Pancreas (tissue), 10 donors: ENCODE measurements around the gene ZNF362. TPM values are rescaled to one million over a fixed set of nuclear protein-coding genes. Genes with fewer than 3 reads are reported as not detected.

Source experiments
- ATAC-seq, 4 donors: fragments of 200-7000 bp; cut with Tn5 transposase; one replicate each; pipeline versions ENCODE4 v1.8.0 to v1.9.1; 2020; ENCODE audit warnings: mild to moderate bottlenecking in 4 of 4, moderate library complexity in 4 of 4
- DNase-seq, 6 donors: peaks; one replicate each; pipeline ENCODE4 v3.0.0-alpha.2; 2020
- FAIRE-seq: peaks from 2 replicates; lab custom pipeline; 2012; peaks lifted over from hg19 to GRCh38; lab: Jason Lieb, UNC
- H3K27ac ChIP-seq, 4 donors: fragments of 200-600 bp; sonication (generic); 1 replicate in 3 of 4; 2 replicates in 1 of 4; pipeline versions ENCODE4 v1.5.0 to v1.8.0; 2020
- H3K27me3 ChIP-seq, 4 donors: fragments of 200-600 bp; one replicate each; pipeline ENCODE4 v1.8.0; 2021
- H3K36me3 ChIP-seq, 3 donors: fragments of 200-600 bp; sonication (generic) in 1 of 3; one replicate each; pipeline versions ENCODE4 v1.5.0 to v1.8.0; 2020 to 2021
- H3K4me1 ChIP-seq, 3 donors: fragments of 200-600 bp; one replicate each; pipeline ENCODE4 v1.8.0; 2021
- H3K4me3 ChIP-seq, 4 donors: fragments of 200-600 bp; sonication (generic) in 2 of 4; one replicate each; pipeline versions ENCODE4 v1.5.0 to v1.8.0; 2020 to 2021
- H3K9me3 ChIP-seq, 4 donors: fragments of 200-600 bp; one replicate each; pipeline ENCODE4 v1.8.0; 2021
- CTCF ChIP-seq, 4 donors: fragments of 200-600 bp; sonication (generic) in 3 of 4; IDR thresholded peaks; one replicate each; pipeline versions ENCODE4 v1.5.0 to v1.8.0; 2021; ENCODE audit warnings: antibody characterized with exemption in 4 of 4
- WGBS, 2 donors: extraction: QIAGEN DNeasy Blood & Tissue Kit; methylation state at CpG; one replicate each; pipeline ENCODE4 v1.1.7; 2013; 5-methylcytosine and 5-hydroxymethylcytosine counted together
- intact Hi-C, 3 donors: fragments of 100-400 bp; cut with DNase I; formaldehyde crosslinking; loops; one replicate each; pipeline versions ENCODE4 v1.11.1 to v1.14.2; 2022
- polyA plus RNA-seq, 2 donors: library from polyadenylated mRNA; stranded (reverse); fragments of 200-250 nt; gene quantifications; one replicate each; pipeline ENCODE4 v1.2.3, GENCODE V29; 2013
- total RNA-seq, 6 donors: library from RNA; stranded (reverse); fragmentation: NEBNext Ultra II Directional in 4 of 6; extraction: Animal tissue kit (Norgen Biotek cat#: 25700) in 4 of 6; gene quantifications; one replicate each; pipeline versions ENCODE4 v1.2.1 to v1.2.4, GENCODE V29; 2021 to 2023
- donor health status: healthy with polysubstance abuse.
- donor health status: DM: no; HTN: no; CAD: no; lungs with moderate emphysema.
- donor health status: DM: no; HTN: no; CAD: no.
- donor health status: control.
- donor health status: control.
- donor health status: Bipolar disorder and iron deficiency.
- donor health status: DM: yes; HTN: yes; CAD: no.
- donor health status: DM: no; HTN: no; CAD: no.
- donor health status: DM: no; HTN: no; CAD: no.
- donor health status: DM: yes; HTN: yes; CAD: no.

Gene ZNF362
- total and polyA plus RNA-seq, 8 donors: 11.8 to 19.7 (median 13.9) TPM

- H3K36me3 ChIP-seq: peaks cover 0 to 74% (median 40%) of the 10 kb centered on the region in 3 donors
- no peaks in the 10 kb centered on the region for H3K9me3 ChIP-seq
- intact Hi-C loops: no loop called here
- no peak overlapping the region for H3K27ac ChIP-seq
- 95% methylated on average over 7 of the region's 7 CpGs for WGBS, 2 donors
- ATAC-seq (no peak), DNase-seq (no peak), FAIRE-seq (no peak)
- no peak for TF ChIP-seq CTCF (IDR thresholded peaks at IDR 0.05)
- H3K27me3 ChIP-seq: no peaks in the 10 kb centered on the region
- no peak overlapping the region for H3K4me3 ChIP-seq
- H3K4me1 ChIP-seq: peaks cover 11 to 31% (median 14%) of the 10 kb centered on the region in 3 donors
Measured at GRCh38 chr1:33330906-33331305, 74.6 kb downstream of the ZNF362 start.

- no peak for ATAC-seq
- 82 to 84% methylated on average over 10 of the region's 10 CpGs for WGBS, 2 donors
- Histone ChIP-seq H3K27ac (peak overlapping the region in 1 of 4 donors; percentile 60), H3K27me3 (no peaks in the 10 kb centered on the region), H3K4me1 (peaks cover 11 to 34% (median 14%) of the 10 kb centered on the region in 3 donors), H3K36me3 (peaks cover 0 to 66% (median 34%) of the 10 kb centered on the region in 3 donors), H3K9me3 (no peaks in the 10 kb centered on the region), H3K4me3 (no peak overlapping the region)
- intact Hi-C loops: no loop called here
- no peak for FAIRE-seq
- no peak for TF ChIP-seq CTCF (IDR thresholded peaks at IDR 0.05)
- DNase-seq: no peak
Measured at GRCh38 chr1:33331444-33332356, 75.4 kb downstream of the ZNF362 start.

- H3K9me3 ChIP-seq: no peaks in the 10 kb centered on the region
- 76 to 77% methylated on average over 10 of the region's 10 CpGs for WGBS, 2 donors
- peaks cover 11 to 40% (median 20%) of the 10 kb centered on the region in 3 donors for H3K4me1 ChIP-seq
- ATAC-seq (peak in 2 of 4 donors; percentile 29 to 46), FAIRE-seq (no peak), DNase-seq (no peak)
- peak overlapping the region in 1 of 4 donors; percentile 60 for H3K27ac ChIP-seq
- peaks cover 0 to 60% (median 34%) of the 10 kb centered on the region in 3 donors for H3K36me3 ChIP-seq
- no peak overlapping the region for H3K4me3 ChIP-seq
- no peaks in the 10 kb centered on the region for H3K27me3 ChIP-seq
- TF ChIP-seq CTCF (IDR thresholded peaks at IDR 0.05): no peak
- intact Hi-C loops: no loop called here
Measured at GRCh38 chr1:33332357-33332789, 76.1 kb downstream of the ZNF362 start.

- TF ChIP-seq CTCF (IDR thresholded peaks at IDR 0.05): no peak
- peaks cover 11 to 40% (median 25%) of the 10 kb centered on the region in 3 donors for H3K4me1 ChIP-seq
Measured at GRCh38 chr1:33332881-33333280, 76.6 kb downstream of the ZNF362 start.

More at GRCh38 chr1:33332881-33333280, 76.6 kb downstream of the ZNF362 start:
- 68 to 76% methylated on average over 5 of the region's 5 CpGs for WGBS, 2 donors
- no peaks in the 10 kb centered on the region for H3K27me3 ChIP-seq
- no peak overlapping the region for H3K4me3 ChIP-seq
- DNase-seq (no peak), FAIRE-seq (no peak), ATAC-seq (peak in 1 of 4 donors; percentile 25)
- H3K27ac ChIP-seq: peak overlapping the region in 1 of 4 donors; percentile 60
- intact Hi-C loops: no loop called here
- H3K9me3 ChIP-seq: no peaks in the 10 kb centered on the region
- H3K36me3 ChIP-seq: peaks cover 0 to 54% (median 34%) of the 10 kb centered on the region in 3 donors
